CD4-positive, CD25-positive, alpha-beta regulatory T cell (primary cell): ENCODE results near the gene GSTA2. TPM values are rescaled to one million over a fixed set of nuclear protein-coding genes. Genes with fewer than 3 reads are reported as not detected.
A peak's percentile ranks its signal among the peaks of the same experiment; 100 is the strongest.
"Not testable (repeated sequence)": the region's sequence is repeated elsewhere in the genome, so short reads cannot be mapped to it uniquely, and the experiment has no call there.

Experiments used
- ATAC-seq, 2 donors: fragments of 150-1000 bp; cut with Tn5 transposase; one replicate each; pipeline ENCODE4 v1.10.0; 2021; ENCODE audit warnings: low read depth in 2 of 2, moderate number of reproducible peaks in 2 of 2, moderate library complexity in 1 of 2
- DNase-seq, 3 donors: peaks; one replicate each; pipeline versions ENCODE4 v3.0.0 to v3.0.0-alpha.2; 2012 to 2022; ENCODE audit warnings: mixed read lengths in 1 of 3
- H3K27ac ChIP-seq: one replicate; pipeline ENCODE4 v1.7.0; 2013; ENCODE audit warnings: mild to moderate bottlenecking, low read length; ENCODE audit not compliant: insufficient read depth, poor library complexity, severe bottlenecking
- H3K27me3 ChIP-seq: one replicate; pipeline ENCODE4 v1.7.0; 2013; ENCODE audit warnings: low read length; ENCODE audit not compliant: control insufficient read depth, insufficient read depth
- H3K36me3 ChIP-seq: one replicate; pipeline ENCODE4 v1.7.0; 2013; ENCODE audit warnings: mild to moderate bottlenecking, low read length, moderate library complexity; ENCODE audit not compliant: control insufficient read depth, insufficient read depth
- H3K4me1 ChIP-seq: 2 replicates; pipeline ENCODE4 v1.7.0; 2013; ENCODE audit warnings: mild to moderate bottlenecking, low read length; ENCODE audit not compliant: insufficient read depth, control insufficient read depth, poor library complexity, severe bottlenecking
- H3K4me3 ChIP-seq: one replicate; pipeline ENCODE4 v1.7.0; 2013; ENCODE audit warnings: low read depth, mild to moderate bottlenecking, low read length, moderate library complexity
- H3K9me3 ChIP-seq, 2 experiments: 1 replicate in 1 of 2; 2 replicates in 1 of 2; pipeline ENCODE4 v1.7.0; 2013; ENCODE audit warnings: low read length in 2 of 2, mild to moderate bottlenecking in 1 of 2, moderate library complexity in 1 of 2; ENCODE audit not compliant: control insufficient read depth in 2 of 2
- H3K27ac Mint-ChIP-seq, 3 donors: one replicate each; pipeline ENCODE4 v1.8.0; 2020 to 2022; ENCODE audit warnings: mild to moderate bottlenecking in 3 of 3, mixed read lengths in 3 of 3, moderate library complexity in 2 of 3
- H3K27me3 Mint-ChIP-seq: one replicate; pipeline ENCODE4 v1.8.0; 2022; ENCODE audit warnings: mild to moderate bottlenecking, mixed read lengths
- H3K36me3 Mint-ChIP-seq: one replicate; pipeline ENCODE4 v1.8.0; 2020; ENCODE audit warnings: mixed read lengths
- H3K4me1 Mint-ChIP-seq, 4 donors: one replicate each; pipeline ENCODE4 v1.8.0; 2020 to 2022; ENCODE audit warnings: mixed read lengths in 4 of 4, mild to moderate bottlenecking in 1 of 4
- H3K4me3 Mint-ChIP-seq, 4 donors: one replicate each; pipeline ENCODE4 v1.8.0; 2020 to 2022; ENCODE audit warnings: mild to moderate bottlenecking in 4 of 4, mixed read lengths in 4 of 4, moderate library complexity in 3 of 4
- H3K9me3 Mint-ChIP-seq, 7 donors: one replicate each; pipeline ENCODE4 v1.8.0; 2020 to 2022; ENCODE audit warnings: mixed read lengths in 7 of 7, mild to moderate bottlenecking in 3 of 7, moderate library complexity in 2 of 7
- polyA plus RNA-seq, 4 donors: library from polyadenylated mRNA; unstranded; fragments of 300-500 nt; fragmentation: Illumina TruSeq; gene quantifications; one replicate each; pipeline ENCODE4 v1.2.3, GENCODE V29; 2021
- total RNA-seq: library from RNA; stranded (reverse); gene quantifications from one replicate; pipeline ENCODE4 v1.2.3, GENCODE V29; 2022

GSTA2 gene
- total and polyA plus RNA-seq, 5 donors from 2014 or later = not detected

DNA sequence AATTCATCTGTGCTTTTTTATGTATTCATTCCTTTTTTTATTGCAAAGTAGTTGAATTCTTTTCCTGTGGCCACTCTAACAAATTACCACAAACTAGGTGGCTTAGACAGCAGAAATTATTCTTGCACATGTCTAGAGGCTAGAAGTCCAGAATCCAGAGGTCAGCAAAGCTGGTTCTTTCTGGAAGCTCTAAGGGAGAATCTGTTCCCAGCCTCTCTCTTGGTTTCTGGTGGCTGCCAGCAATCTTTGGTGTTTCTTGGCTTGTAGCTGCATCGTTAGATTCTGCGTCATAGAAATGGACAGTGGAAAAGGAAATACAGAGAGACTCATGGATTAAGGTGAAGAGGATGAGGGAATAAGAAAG lies 39.3 kb downstream of the GSTA2 start:
- Histone ChIP-seq H3K4me3 (no peak overlapping the region), H3K36me3 (no peaks in the 10 kb centered on the region), H3K27me3 (peaks cover 6% of the 10 kb centered on the region), H3K9me3 (no peaks in the 10 kb centered on the region), H3K27ac (no peak overlapping the region), H3K4me1 (no peaks in the 10 kb centered on the region)
- Mint-ChIP-seq H3K27ac (peak overlapping the region in 1 of 3 donors; percentile 67), H3K9me3 (peaks cover 0 to 3% (median 0%) of the 10 kb centered on the region in 7 donors), H3K27me3 (peaks cover 29% of the 10 kb centered on the region), H3K4me3 (no peak overlapping the region), H3K36me3 (no peaks in the 10 kb centered on the region), H3K4me1 (no peaks in the 10 kb centered on the region)
- DNase-seq (no peak), ATAC-seq (no peak)

GRCh38 chr6:52720321-52720720 lies 43.0 kb downstream of the GSTA2 start:
- no peak overlapping the region for H3K4me3 ChIP-seq

GRCh38 chr6:52718550-52718949 lies 44.7 kb downstream of the GSTA2 start:
- Histone ChIP-seq H3K4me1 (no peaks in the 10 kb centered on the region), H3K9me3 (no peaks in the 10 kb centered on the region), H3K27ac (no peak overlapping the region), H3K36me3 (no peaks in the 10 kb centered on the region), H3K27me3 (peaks cover 4% of the 10 kb centered on the region), H3K4me3 (no peak overlapping the region)
- H3K4me1 Mint-ChIP-seq = no peaks in the 10 kb centered on the region
- no peak overlapping the region for H3K4me3 Mint-ChIP-seq
- peaks cover 22% of the 10 kb centered on the region for H3K27me3 Mint-ChIP-seq
- no peaks in the 10 kb centered on the region for H3K36me3 Mint-ChIP-seq
- DNase-seq (no peak), ATAC-seq (no peak)
- peaks cover 0 to 3% (median 0%) of the 10 kb centered on the region in 7 donors for H3K9me3 Mint-ChIP-seq
- no peak overlapping the region for H3K27ac Mint-ChIP-seq

More at GRCh38 chr6:52720321-52720720, 43.0 kb downstream of the GSTA2 start:
- H3K27me3 Mint-ChIP-seq = peaks cover 30% of the 10 kb centered on the region
- Histone ChIP-seq H3K4me1 (no peaks in the 10 kb centered on the region), H3K27ac (no peak overlapping the region), H3K9me3 (no peaks in the 10 kb centered on the region), H3K36me3 (no peaks in the 10 kb centered on the region), H3K27me3 (peaks cover 6% of the 10 kb centered on the region)
- H3K36me3 Mint-ChIP-seq = no peaks in the 10 kb centered on the region
- no peaks in the 10 kb centered on the region for H3K4me1 Mint-ChIP-seq
- H3K9me3 Mint-ChIP-seq = peaks cover 0 to 3% (median 0%) of the 10 kb centered on the region in 7 donors
- H3K4me3 Mint-ChIP-seq = no peak overlapping the region
- ATAC-seq (no peak), DNase-seq (no peak)
- H3K27ac Mint-ChIP-seq = no peak overlapping the region

DNA sequence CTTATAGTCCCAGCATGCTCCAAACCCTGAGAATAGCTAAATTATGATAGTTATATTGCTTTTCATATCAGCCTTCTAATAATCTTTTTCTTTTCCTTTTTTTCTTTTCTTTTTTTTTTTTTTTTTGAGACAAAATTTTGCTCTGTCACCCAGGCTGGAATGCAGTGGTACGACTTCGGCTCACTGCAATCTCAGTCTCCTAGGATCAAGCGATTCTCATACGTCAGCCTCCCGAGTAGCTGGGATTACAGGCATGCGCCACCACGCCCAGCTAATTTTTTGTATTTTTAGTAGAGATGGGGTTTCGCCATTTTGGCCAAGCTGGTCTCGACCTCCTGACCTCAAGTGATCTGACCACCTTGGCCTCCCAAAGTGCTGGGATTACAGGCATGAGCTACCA lies 48.5 kb downstream of the GSTA2 start:
- not testable (repeated sequence) for ATAC-seq, H3K4me1 Mint-ChIP-seq, H3K9me3 ChIP-seq, H3K4me1 ChIP-seq, H3K27ac Mint-ChIP-seq, H3K27me3 ChIP-seq, H3K4me3 ChIP-seq, H3K36me3 Mint-ChIP-seq, H3K36me3 ChIP-seq, H3K4me3 Mint-ChIP-seq, DNase-seq, H3K27ac ChIP-seq, H3K9me3 Mint-ChIP-seq
- H3K27me3 Mint-ChIP-seq = peaks cover 15% of the 10 kb centered on the region

GRCh38 chr6:52712136-52712535 lies 51.1 kb downstream of the GSTA2 start:
- ATAC-seq (no peak), DNase-seq (no peak)
- H3K4me1 Mint-ChIP-seq = no peaks in the 10 kb centered on the region
- peak overlapping the region in 1 of 3 donors; percentile 48 for H3K27ac Mint-ChIP-seq
- H3K4me3 Mint-ChIP-seq = no peak overlapping the region
- no peaks in the 10 kb centered on the region for H3K36me3 ChIP-seq
- peaks cover 24% of the 10 kb centered on the region for H3K27me3 Mint-ChIP-seq
- H3K4me1 ChIP-seq = no peaks in the 10 kb centered on the region
- H3K27me3 ChIP-seq = peaks cover 5% of the 10 kb centered on the region
- H3K4me3 ChIP-seq = no peak overlapping the region
- no peak overlapping the region for H3K27ac ChIP-seq
- H3K36me3 Mint-ChIP-seq = no peaks in the 10 kb centered on the region
- peaks cover 7 to 8% of the 10 kb centered on the region in 2 experiments for H3K9me3 ChIP-seq
- peaks cover 0 to 3% (median 0%) of the 10 kb centered on the region in 7 donors for H3K9me3 Mint-ChIP-seq

DNA sequence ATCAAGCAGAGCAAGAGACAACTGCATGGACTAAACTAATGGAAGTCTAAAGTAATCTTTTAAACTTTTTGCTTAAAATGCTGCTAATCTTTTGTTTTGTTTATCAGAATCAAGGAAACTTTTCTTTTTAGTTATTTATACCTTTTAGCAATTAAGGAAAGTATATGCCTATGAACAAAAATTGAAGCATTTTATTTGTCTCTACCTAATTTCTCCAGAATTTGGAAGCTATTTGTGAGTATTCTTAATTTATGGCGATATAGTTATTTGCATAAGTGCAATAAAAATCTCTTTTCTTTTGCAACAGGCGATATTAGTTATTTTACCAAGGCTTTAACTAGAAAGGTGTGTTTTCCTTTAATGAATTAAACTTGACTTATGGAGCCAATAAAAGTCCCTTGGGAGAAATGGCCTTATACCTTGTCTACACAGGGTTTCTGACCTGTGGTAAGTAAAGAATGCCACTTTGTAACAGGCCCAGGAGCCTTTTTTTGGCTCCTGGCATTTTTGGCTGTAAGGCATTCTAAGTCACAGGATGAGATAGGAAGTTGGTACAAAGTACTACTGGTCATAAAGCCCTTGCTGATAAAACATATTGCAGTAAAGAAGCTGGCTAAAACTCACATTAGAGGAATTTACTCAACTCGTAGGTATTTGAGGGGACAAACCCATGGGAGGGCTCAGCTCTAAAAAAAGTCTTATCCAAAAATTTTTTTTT lies 55.2 kb downstream of the GSTA2 start:
- no peaks in the 10 kb centered on the region for H3K36me3 ChIP-seq
- Mint-ChIP-seq H3K4me1 (no peaks in the 10 kb centered on the region), H3K27me3 (peaks cover 47% of the 10 kb centered on the region), H3K36me3 (no peaks in the 10 kb centered on the region), H3K9me3 (peaks cover 0 to 3% (median 0%) of the 10 kb centered on the region in 7 donors), H3K27ac (no peak overlapping the region), H3K4me3 (no peak overlapping the region)
- peaks cover 9% of the 10 kb centered on the region for H3K27me3 ChIP-seq
- H3K9me3 ChIP-seq = peaks cover 7 to 8% of the 10 kb centered on the region in 2 experiments
- H3K4me1 ChIP-seq = no peaks in the 10 kb centered on the region
- no peak overlapping the region for H3K4me3 ChIP-seq
- no peak for ATAC-seq
- H3K27ac ChIP-seq = no peak overlapping the region
- no peak for DNase-seq

DNA sequence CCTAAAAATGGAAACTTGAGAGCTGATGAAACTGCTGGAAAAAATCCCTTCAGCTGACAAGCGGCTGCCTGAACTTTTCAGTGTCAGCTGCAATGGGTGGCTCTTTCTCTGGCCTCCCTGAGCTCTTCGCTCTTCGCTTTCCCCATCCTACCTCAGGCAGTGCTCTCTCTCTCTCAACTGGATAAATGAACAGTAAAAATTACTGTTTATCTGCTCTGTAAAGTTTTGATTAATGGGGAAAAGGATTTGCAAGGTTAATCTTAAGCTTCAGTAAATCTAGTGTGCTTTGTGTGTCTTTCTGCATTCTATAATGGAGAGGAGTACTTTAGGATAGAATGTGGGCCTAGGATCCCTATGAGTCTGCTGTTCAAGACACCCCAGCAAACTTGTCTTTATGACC lies 57.3 kb downstream of the GSTA2 start:
- ATAC-seq = no peak
- H3K27ac Mint-ChIP-seq = no peak overlapping the region
- H3K4me1 Mint-ChIP-seq = no peaks in the 10 kb centered on the region
- Histone ChIP-seq H3K27me3 (peaks cover 10% of the 10 kb centered on the region), H3K4me3 (no peak overlapping the region), H3K36me3 (no peaks in the 10 kb centered on the region), H3K4me1 (no peaks in the 10 kb centered on the region), H3K27ac (no peak overlapping the region), H3K9me3 (peaks cover 7 to 8% of the 10 kb centered on the region in 2 experiments)
- H3K27me3 Mint-ChIP-seq = peaks cover 49% of the 10 kb centered on the region
- DNase-seq = no peak
- H3K9me3 Mint-ChIP-seq = peaks cover 0 to 3% (median 0%) of the 10 kb centered on the region in 7 donors
- no peak overlapping the region for H3K4me3 Mint-ChIP-seq
- H3K36me3 Mint-ChIP-seq = no peaks in the 10 kb centered on the region
